Measurements from ENCODE around the gene MED13L.

The MED13L gene

DNA sequence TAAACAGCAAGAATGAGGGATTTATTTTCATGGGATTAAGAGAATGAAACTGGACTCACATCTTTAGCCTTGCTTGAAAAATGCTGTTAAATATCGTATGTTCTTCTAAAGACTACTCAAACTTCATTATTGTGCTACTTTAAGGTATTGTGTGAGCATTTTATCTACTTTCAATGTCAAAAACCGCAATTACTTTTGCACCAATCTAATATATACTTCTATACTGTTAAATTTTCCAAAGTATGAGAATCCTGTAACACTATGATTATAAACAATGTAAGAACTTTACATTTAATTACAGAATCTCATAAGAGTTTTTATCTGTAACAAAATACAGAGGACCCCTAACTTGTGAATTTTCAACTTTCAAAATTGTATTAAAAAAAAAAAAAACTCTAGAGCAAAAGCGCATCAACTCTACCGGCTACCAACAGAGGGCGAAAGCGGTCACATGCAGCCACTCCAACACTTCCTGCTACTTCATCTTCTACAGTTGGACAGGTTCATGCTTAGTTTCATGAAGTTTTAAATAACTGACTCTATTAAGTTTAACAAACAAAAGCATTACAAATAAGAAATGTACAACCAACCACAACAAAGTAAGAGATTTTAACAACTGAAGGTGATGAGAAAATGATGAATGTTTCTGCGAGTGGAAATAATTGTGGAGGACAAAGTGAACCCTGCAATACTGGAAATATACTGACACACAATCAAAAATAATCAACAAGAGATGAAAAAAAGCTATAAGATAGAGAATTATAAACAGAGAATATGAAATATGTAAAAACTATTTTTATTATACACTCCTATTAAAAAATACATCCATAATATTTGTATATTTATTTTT lies 210.9 kb downstream of the MED13L start:
- DNase-seq: peak; percentile 32
- no peaks in the 10 kb centered on the region for H3K36me3 ChIP-seq
- no peaks in the 10 kb centered on the region for H3K9me3 ChIP-seq (ENCODE audit: severe bottlenecking)
- H3K27me3 ChIP-seq (ENCODE audit: insufficient read depth, low read depth, severe bottlenecking): no peaks in the 10 kb centered on the region
- TF ChIP-seq, protein P1, sequence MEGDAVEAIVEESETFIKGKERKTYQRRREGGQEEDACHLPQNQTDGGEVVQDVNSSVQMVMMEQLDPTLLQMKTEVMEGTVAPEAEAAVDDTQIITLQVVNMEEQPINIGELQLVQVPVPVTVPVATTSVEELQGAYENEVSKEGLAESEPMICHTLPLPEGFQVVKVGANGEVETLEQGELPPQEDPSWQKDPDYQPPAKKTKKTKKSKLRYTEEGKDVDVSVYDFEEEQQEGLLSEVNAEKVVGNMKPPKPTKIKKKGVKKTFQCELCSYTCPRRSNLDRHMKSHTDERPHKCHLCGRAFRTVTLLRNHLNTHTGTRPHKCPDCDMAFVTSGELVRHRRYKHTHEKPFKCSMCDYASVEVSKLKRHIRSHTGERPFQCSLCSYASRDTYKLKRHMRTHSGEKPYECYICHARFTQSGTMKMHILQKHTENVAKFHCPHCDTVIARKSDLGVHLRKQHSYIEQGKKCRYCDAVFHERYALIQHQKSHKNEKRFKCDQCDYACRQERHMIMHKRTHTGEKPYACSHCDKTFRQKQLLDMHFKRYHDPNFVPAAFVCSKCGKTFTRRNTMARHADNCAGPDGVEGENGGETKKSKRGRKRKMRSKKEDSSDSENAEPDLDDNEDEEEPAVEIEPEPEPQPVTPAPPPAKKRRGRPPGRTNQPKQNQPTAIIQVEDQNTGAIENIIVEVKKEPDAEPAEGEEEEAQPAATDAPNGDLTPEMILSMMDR (IDR thresholded peaks at IDR 0.05; ENCODE audit: low read depth, low read length): peak; percentile 69
- no peak overlapping the region for H3K27ac ChIP-seq
- H3K4me3 ChIP-seq (ENCODE audit: low read depth, low read length): no peak overlapping the region

DNA sequence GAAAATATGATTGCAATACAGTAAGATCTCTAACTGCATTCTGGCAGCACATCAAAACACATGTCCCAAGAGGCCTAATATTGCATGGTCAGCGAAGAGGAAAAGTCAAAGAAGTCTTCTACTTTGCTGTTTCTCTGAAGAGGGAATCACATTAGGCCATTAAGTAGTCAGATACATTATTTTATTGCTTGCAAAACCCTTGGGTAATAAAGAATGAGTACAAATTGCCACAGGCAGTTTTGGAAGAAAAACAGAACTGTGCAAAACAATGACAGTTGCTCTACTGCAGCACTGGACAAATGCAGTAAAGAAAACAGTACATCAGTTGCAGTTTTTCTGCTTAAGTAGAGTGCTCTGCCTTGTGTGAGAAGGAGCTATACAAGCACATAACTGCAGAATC lies 211.9 kb downstream of the MED13L start:
- Histone ChIP-seq H3K36me3 (no peaks in the 10 kb centered on the region), H3K27ac (no peak overlapping the region), H3K4me3 (ENCODE audit: low read depth, low read length) (no peak overlapping the region)

DNA sequence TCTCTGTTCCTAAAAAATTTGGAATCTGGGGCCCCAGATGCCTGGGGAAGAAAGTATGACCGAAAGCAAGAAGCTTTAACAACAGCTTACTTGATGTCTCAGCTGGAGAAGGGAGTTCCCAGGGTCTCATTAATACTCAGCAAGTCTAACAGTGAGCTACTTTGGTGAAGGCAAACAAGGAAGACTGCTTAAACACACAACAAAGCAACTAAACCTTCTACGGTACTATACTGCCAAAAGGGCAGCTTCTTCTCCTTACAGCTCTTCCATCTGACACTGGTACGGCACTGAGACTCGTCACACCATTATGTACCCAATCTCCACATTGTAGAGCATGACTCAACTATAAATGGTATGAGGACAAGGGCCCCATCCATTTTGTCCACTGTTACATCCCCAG lies 213.0 kb downstream of the MED13L start:
- H3K4me3 ChIP-seq (ENCODE audit: low read depth, low read length): no peak overlapping the region
- no peaks in the 10 kb centered on the region for H3K27me3 ChIP-seq (ENCODE audit: insufficient read depth, low read depth, severe bottlenecking)
- TF ChIP-seq, protein P1 (IDR thresholded peaks at IDR 0.05; ENCODE audit: low read depth, low read length): no peak
- H3K36me3 ChIP-seq: no peaks in the 10 kb centered on the region
- no peaks in the 10 kb centered on the region for H3K9me3 ChIP-seq (ENCODE audit: severe bottlenecking)
- DNase-seq: no peak
- no peak overlapping the region for H3K27ac ChIP-seq

More for the DNA sequence above, 211.9 kb downstream of the MED13L start:
- H3K9me3 ChIP-seq (ENCODE audit: severe bottlenecking): no peaks in the 10 kb centered on the region
- DNase-seq: no peak
- H3K27me3 ChIP-seq (ENCODE audit: insufficient read depth, low read depth, severe bottlenecking): no peaks in the 10 kb centered on the region
- TF ChIP-seq, protein P1 (IDR thresholded peaks at IDR 0.05; ENCODE audit: low read depth, low read length): no peak

DNA sequence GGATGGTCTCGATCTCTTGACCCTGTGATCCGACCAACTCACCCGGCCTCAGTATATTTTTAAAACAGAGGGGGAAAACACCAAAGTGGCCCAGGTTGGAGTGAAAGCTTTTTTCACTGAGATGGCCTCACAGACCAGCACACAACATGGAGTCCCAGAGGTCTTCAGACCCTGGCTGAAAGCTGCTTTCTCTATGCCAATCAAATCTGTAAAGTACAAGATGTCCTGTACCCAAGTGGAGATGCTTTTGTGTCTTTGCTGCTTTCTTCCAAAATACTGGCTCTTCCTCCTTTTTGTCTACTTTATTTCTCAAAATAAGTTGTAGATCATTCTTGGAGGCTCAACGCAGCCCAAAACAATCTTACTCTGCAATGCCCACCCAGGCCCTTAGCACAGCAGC lies 214.8 kb downstream of the MED13L start:
- Histone ChIP-seq H3K27ac (no peak overlapping the region), H3K9me3 (ENCODE audit: severe bottlenecking) (no peaks in the 10 kb centered on the region), H3K4me3 (ENCODE audit: low read depth, low read length) (no peak overlapping the region), H3K36me3 (no peaks in the 10 kb centered on the region), H3K27me3 (ENCODE audit: insufficient read depth, low read depth, severe bottlenecking) (no peaks in the 10 kb centered on the region)
- DNase-seq: no peak
- TF ChIP-seq, protein P1 (IDR thresholded peaks at IDR 0.05; ENCODE audit: low read depth, low read length): no peak

DNA sequence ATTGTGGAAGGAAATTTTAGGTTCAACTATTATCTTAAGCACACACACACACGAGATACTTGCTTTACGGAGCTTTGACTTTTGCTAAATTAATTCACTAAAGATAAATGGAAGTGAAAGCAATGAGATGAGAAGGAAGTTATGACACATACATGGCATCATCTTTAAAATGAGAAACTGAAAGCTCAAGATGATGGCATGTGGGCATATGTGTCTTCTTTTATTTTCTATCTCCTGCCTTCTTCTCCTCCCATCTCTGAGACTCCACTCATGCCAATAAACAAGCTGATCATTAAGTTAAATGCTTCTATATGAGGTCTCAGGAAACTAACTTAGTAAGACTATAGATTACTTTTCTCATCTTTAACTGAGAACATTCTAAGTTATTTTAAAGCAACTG lies 216.7 kb downstream of the MED13L start:
- H3K27ac ChIP-seq: no peak overlapping the region
- no peaks in the 10 kb centered on the region for H3K27me3 ChIP-seq (ENCODE audit: insufficient read depth, low read depth, severe bottlenecking)
- DNase-seq: no peak
- H3K36me3 ChIP-seq: no peaks in the 10 kb centered on the region
- TF ChIP-seq, protein P1 (IDR thresholded peaks at IDR 0.05; ENCODE audit: low read depth, low read length): no peak
- no peak overlapping the region for H3K4me3 ChIP-seq (ENCODE audit: low read depth, low read length)
- no peaks in the 10 kb centered on the region for H3K9me3 ChIP-seq (ENCODE audit: severe bottlenecking)

DNA sequence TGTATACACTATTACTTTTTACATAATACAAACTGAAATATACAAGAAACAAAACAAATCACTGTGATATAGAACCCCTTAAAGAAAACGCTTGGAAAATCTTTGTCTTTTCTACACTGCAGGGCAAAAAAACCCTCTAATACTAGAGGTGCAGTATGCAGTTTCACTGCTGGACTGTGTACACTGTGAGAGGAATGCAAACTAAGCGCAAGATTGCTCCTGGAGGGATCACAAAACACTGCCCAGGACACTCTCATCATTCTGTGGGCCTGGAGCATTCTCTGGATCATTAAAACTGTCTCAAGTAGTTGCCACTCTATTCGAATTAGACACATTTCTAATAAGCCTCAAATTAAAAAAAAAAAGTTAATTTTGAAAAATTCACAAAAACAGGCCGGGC lies 217.6 kb downstream of the MED13L start:
- no peak for DNase-seq
- TF ChIP-seq, protein P1 (IDR thresholded peaks at IDR 0.05; ENCODE audit: low read depth, low read length): no peak
- Histone ChIP-seq H3K27ac (no peak overlapping the region), H3K36me3 (no peaks in the 10 kb centered on the region), H3K4me3 (ENCODE audit: low read depth, low read length) (no peak overlapping the region), H3K9me3 (ENCODE audit: severe bottlenecking) (no peaks in the 10 kb centered on the region), H3K27me3 (ENCODE audit: insufficient read depth, low read depth, severe bottlenecking) (no peaks in the 10 kb centered on the region)
